ENCODE measurements around the gene BAK1. TPM values are rescaled to one million over a fixed set of nuclear protein-coding genes. Genes with fewer than 3 reads are reported as not detected.

BAK1 gene
- total and polyA plus RNA-seq, 2 of the 4 experiments (the other 2 are of a cell fraction) = 12.0 to 19.0 TPM

DNA sequence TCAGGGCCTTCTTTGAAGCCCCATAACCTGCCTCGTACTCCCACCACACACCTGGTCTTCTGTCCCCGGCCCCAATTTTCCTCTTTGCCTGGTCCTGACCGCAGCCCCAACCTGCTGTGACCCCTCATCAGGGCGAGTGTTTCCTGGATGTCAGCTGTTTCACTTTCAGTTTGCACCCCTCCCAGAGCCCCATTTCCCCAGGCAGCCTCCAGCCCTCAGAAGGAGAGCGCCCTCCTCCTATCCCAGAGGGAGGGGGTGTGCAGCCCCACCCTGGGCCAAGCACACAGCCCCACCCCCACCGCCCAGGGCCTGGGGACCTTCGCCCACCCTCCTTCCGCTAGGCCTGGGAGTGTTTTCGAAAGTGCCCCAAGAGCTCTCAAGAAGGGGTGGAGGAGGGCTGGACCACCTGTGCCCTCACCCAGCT, 1.5 kb downstream of the BAK1 start:
- in situ Hi-C loops (cut with MboI; ENCODE audit: low sequenced_read_pairs) = no loop called here
- POLR2A ChIA-PET (ENCODE audit: unreplicated experiment) = no interaction called here

More for the DNA sequence above, 1.5 kb downstream of the BAK1 start:
- Histone ChIP-seq H4K8ac (ENCODE audit: low read depth in 2 of 2, low read length in 2 of 2) (no peak overlapping the region), H2AFZ (replicated peaks; ENCODE audit: low read length, poor library complexity) (no peak overlapping the region), H3K4me1 (ENCODE audit: control insufficient read depth, insufficient read depth, low read length) (peaks cover 6% of the 10 kb centered on the region), H2BK120ac (ENCODE audit: low read depth, low read length) (no peak overlapping the region), H3K9me1 (ENCODE audit: insufficient read depth, low read length) (peaks cover 6% of the 10 kb centered on the region; the same call in 1 of the 2 replicates), H3K9ac (ENCODE audit: low read depth, low read length) (no peak overlapping the region), H3K4ac (ENCODE audit: low read depth, low read length) (no peak overlapping the region), H3K36me3 (ENCODE audit: control insufficient read depth, insufficient read depth, low read length) (peaks cover 28% of the 10 kb centered on the region), H3K14ac (replicated peaks; ENCODE audit: low read depth, low read length) (no peak overlapping the region; the same call in 1 of the 2 replicates), H4K5ac (ENCODE audit: low read depth, low read length) (no peak overlapping the region), H3K27ac (ENCODE audit: insufficient read depth, low read length) (no peak overlapping the region), H3K4me3 (ENCODE audit: insufficient read depth, low read depth, low read length) (no peak overlapping the region), H2BK15ac (ENCODE audit: low read depth, low read length) (no peak overlapping the region), H3K4me2 (ENCODE audit: low read depth, low read length) (peak overlapping the region; percentile 66; the same call in 1 of the 2 replicates), H2BK5ac (ENCODE audit: low read depth, low read length, poor library complexity, severe bottlenecking) (peak overlapping the region; percentile 28), H3K79me1 (ENCODE audit: low read depth in 1 of 2, low read length in 2 of 2) (peaks cover 11 to 38% of the 10 kb centered on the region in 2 experiments), H3K56ac (ENCODE audit: extremely low read depth, insufficient read depth, low read length) (no peak overlapping the region), H3K9me3 (ENCODE audit: control insufficient read depth, insufficient read depth, low read length) (no peaks in the 10 kb centered on the region), H2BK20ac (ENCODE audit: low read depth, low read length) (no peak overlapping the region), H3K23ac (ENCODE audit: low read depth, low read length) (no peak overlapping the region), H2AK9ac (replicated peaks; ENCODE audit: low read depth, low read length, poor library complexity) (peak overlapping the region; percentile 85), H2AK5ac (ENCODE audit: low read depth, low read length) (no peak overlapping the region; the same call in 1 of the 2 replicates), H3K18ac (ENCODE audit: low read depth, low read length) (no peak overlapping the region), H4K20me1 (ENCODE audit: insufficient read depth, low read length) (peaks cover 3% of the 10 kb centered on the region; the same call in 1 of the 2 replicates), H4K91ac (ENCODE audit: insufficient read depth, low read depth, low read length) (no peak overlapping the region), H3K27me3 (ENCODE audit: control insufficient read depth, insufficient read depth, low read length) (no peaks in the 10 kb centered on the region)
- TF ChIP-seq RAD21 (IDR thresholded peaks at IDR 0.05; ENCODE audit: low read length) = no peak
- no peak for TF ChIP-seq MAFK (IDR thresholded peaks at IDR 0.05; ENCODE audit: low read depth, low read length)
- TF ChIP-seq NFE2L2 (IDR thresholded peaks at IDR 0.05; ENCODE audit: low read depth, low read length) = no peak
- no peak for TF ChIP-seq RFX5 (IDR thresholded peaks at IDR 0.05; ENCODE audit: low read depth, low read length)
- no peak for TF ChIP-seq BHLHE40 (IDR thresholded peaks at IDR 0.05; ENCODE audit: low read depth, low read length)
- TF ChIP-seq POLR2A (IDR thresholded peaks at IDR 0.05; ENCODE audit: low read depth, low read length) = no peak
- TF ChIP-seq MXI1 (IDR thresholded peaks at IDR 0.05; ENCODE audit: borderline replicate concordance, low read depth, low read length) = no peak
- TF ChIP-seq SMC3 (IDR thresholded peaks at IDR 0.05; ENCODE audit: low read depth, low read length) = no peak
- TF ChIP-seq, protein P1, sequence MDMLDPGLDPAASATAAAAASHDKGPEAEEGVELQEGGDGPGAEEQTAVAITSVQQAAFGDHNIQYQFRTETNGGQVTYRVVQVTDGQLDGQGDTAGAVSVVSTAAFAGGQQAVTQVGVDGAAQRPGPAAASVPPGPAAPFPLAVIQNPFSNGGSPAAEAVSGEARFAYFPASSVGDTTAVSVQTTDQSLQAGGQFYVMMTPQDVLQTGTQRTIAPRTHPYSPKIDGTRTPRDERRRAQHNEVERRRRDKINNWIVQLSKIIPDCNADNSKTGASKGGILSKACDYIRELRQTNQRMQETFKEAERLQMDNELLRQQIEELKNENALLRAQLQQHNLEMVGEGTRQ (IDR thresholded peaks at IDR 0.05; ENCODE audit: low read depth, low read length) = no peak
- no peak for TF ChIP-seq RCOR1 (IDR thresholded peaks at IDR 0.05; ENCODE audit: insufficient replicate concordance, low read length)
- no peak for TF ChIP-seq FOS (IDR thresholded peaks at IDR 0.05; ENCODE audit: low read depth, low read length)
- no peak for TF ChIP-seq CEBPB (IDR thresholded peaks at IDR 0.05; ENCODE audit: low read depth, low read length)
- TF ChIP-seq, protein P2, sequence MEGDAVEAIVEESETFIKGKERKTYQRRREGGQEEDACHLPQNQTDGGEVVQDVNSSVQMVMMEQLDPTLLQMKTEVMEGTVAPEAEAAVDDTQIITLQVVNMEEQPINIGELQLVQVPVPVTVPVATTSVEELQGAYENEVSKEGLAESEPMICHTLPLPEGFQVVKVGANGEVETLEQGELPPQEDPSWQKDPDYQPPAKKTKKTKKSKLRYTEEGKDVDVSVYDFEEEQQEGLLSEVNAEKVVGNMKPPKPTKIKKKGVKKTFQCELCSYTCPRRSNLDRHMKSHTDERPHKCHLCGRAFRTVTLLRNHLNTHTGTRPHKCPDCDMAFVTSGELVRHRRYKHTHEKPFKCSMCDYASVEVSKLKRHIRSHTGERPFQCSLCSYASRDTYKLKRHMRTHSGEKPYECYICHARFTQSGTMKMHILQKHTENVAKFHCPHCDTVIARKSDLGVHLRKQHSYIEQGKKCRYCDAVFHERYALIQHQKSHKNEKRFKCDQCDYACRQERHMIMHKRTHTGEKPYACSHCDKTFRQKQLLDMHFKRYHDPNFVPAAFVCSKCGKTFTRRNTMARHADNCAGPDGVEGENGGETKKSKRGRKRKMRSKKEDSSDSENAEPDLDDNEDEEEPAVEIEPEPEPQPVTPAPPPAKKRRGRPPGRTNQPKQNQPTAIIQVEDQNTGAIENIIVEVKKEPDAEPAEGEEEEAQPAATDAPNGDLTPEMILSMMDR (conservative IDR thresholded peaks at IDR 0.05; ENCODE audit: low read depth, low read length) = no peak
- TF ChIP-seq, protein P3, sequence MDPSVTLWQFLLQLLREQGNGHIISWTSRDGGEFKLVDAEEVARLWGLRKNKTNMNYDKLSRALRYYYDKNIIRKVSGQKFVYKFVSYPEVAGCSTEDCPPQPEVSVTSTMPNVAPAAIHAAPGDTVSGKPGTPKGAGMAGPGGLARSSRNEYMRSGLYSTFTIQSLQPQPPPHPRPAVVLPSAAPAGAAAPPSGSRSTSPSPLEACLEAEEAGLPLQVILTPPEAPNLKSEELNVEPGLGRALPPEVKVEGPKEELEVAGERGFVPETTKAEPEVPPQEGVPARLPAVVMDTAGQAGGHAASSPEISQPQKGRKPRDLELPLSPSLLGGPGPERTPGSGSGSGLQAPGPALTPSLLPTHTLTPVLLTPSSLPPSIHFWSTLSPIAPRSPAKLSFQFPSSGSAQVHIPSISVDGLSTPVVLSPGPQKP (IDR thresholded peaks at IDR 0.05; ENCODE audit: borderline replicate concordance, low read depth, low read length) = no peak
- TF ChIP-seq MAZ (IDR thresholded peaks at IDR 0.05; ENCODE audit: borderline replicate concordance, low read depth, low read length) = no peak
- no TSS peak for BruUV-seq (replicated peaks)
- 74% methylated on average over 3 of the region's 9 CpGs; no CpG with 5 or more reads in 1 of the 2 experiments for WGBS, 2 experiments (ENCODE audit: extremely low coverage in 2 of 2, insufficient read length in 1 of 2)
- dilution Hi-C loops (cut with HindIII; ENCODE audit: low sequenced_read_pairs, unreplicated experiment) (no loop called here), intact Hi-C loops (cut with micrococcal nuclease) (no loop called here)
- ATAC-seq (ENCODE audit: low read depth) = no peak
- no peak for DNase-seq
- CTCF ChIA-PET = no interaction called here
